ENCODE data around the gene GUCY2C.

The GUCY2C gene

GRCh38 chr12:14656846-14657245, 39.6 kb downstream of the GUCY2C start:
- no peaks in the 10 kb centered on the region for H3K27me3 ChIP-seq (ENCODE audit: low read depth, low read length)
- H3K4me2 ChIP-seq (ENCODE audit: low read length), result no peak overlapping the region
- H3K79me2 ChIP-seq (ENCODE audit: low read length), result no peaks in the 10 kb centered on the region
- H3K4me3 ChIP-seq (ENCODE audit: low read length), result no peak overlapping the region
- H3K4me1 ChIP-seq (ENCODE audit: low read length), result no peaks in the 10 kb centered on the region
- H3K9ac ChIP-seq (ENCODE audit: low read length), result no peak overlapping the region
- no peaks in the 10 kb centered on the region for H4K20me1 ChIP-seq (ENCODE audit: insufficient read depth, low read length)
- no peak overlapping the region for H2AFZ ChIP-seq (ENCODE audit: low read depth, low read length)
- no peak overlapping the region for H3K27ac ChIP-seq (ENCODE audit: low read length)
- no peaks in the 10 kb centered on the region for H3K9me3 ChIP-seq (ENCODE audit: insufficient read depth, low read length)
- TF ChIP-seq CTCF (IDR thresholded peaks at IDR 0.05; ENCODE audit: low read depth, low read length) (no peak), EZH2phosphoT487 (IDR thresholded peaks at IDR 0.05; ENCODE audit: low read depth) (no peak)
- no peaks in the 10 kb centered on the region for H3K36me3 ChIP-seq (replicated peaks; ENCODE audit: low read depth, low read length)

- H3K9ac ChIP-seq (ENCODE audit: low read length), result no peak overlapping the region
- H3K4me1 ChIP-seq (ENCODE audit: low read length), result no peaks in the 10 kb centered on the region
- no peak overlapping the region for H3K4me3 ChIP-seq (ENCODE audit: low read length)
- H3K27ac ChIP-seq (ENCODE audit: low read length), result no peak overlapping the region
- TF ChIP-seq CTCF (IDR thresholded peaks at IDR 0.05; ENCODE audit: low read depth, low read length), result peak; percentile 14; the same call in 1 of the 2 replicates
- TF ChIP-seq EZH2phosphoT487 (IDR thresholded peaks at IDR 0.05; ENCODE audit: low read depth), result no peak
- no peaks in the 10 kb centered on the region for H4K20me1 ChIP-seq (ENCODE audit: insufficient read depth, low read length)
- no peaks in the 10 kb centered on the region for H3K9me3 ChIP-seq (ENCODE audit: insufficient read depth, low read length)
- no peak overlapping the region for H3K4me2 ChIP-seq (ENCODE audit: low read length)
- no peak overlapping the region for H2AFZ ChIP-seq (ENCODE audit: low read depth, low read length)
- H3K27me3 ChIP-seq (ENCODE audit: low read depth, low read length), result no peaks in the 10 kb centered on the region
- H3K36me3 ChIP-seq (replicated peaks; ENCODE audit: low read depth, low read length), result no peaks in the 10 kb centered on the region
- H3K79me2 ChIP-seq (ENCODE audit: low read length), result no peaks in the 10 kb centered on the region
Observed at GRCh38 chr12:14655284-14655683, 41.1 kb downstream of the GUCY2C start.

- no peaks in the 10 kb centered on the region for H3K79me2 ChIP-seq (ENCODE audit: low read length)
- H3K27me3 ChIP-seq (ENCODE audit: low read depth, low read length), result no peaks in the 10 kb centered on the region
- H3K9me3 ChIP-seq (ENCODE audit: insufficient read depth, low read length), result no peaks in the 10 kb centered on the region
- H4K20me1 ChIP-seq (ENCODE audit: insufficient read depth, low read length), result no peaks in the 10 kb centered on the region
- no peak overlapping the region for H3K4me3 ChIP-seq (ENCODE audit: low read length)
- H3K4me2 ChIP-seq (ENCODE audit: low read length), result no peak overlapping the region
- TF ChIP-seq CTCF (IDR thresholded peaks at IDR 0.05; ENCODE audit: low read depth, low read length) (no peak), EZH2phosphoT487 (IDR thresholded peaks at IDR 0.05; ENCODE audit: low read depth) (no peak)
- no peaks in the 10 kb centered on the region for H3K36me3 ChIP-seq (replicated peaks; ENCODE audit: low read depth, low read length)
- H3K9ac ChIP-seq (ENCODE audit: low read length), result no peak overlapping the region
- no peak overlapping the region for H3K27ac ChIP-seq (ENCODE audit: low read length)
- no peaks in the 10 kb centered on the region for H3K4me1 ChIP-seq (ENCODE audit: low read length)
- no peak overlapping the region for H2AFZ ChIP-seq (ENCODE audit: low read depth, low read length)
Observed at GRCh38 chr12:14654842-14655241, 41.6 kb downstream of the GUCY2C start.

DNA sequence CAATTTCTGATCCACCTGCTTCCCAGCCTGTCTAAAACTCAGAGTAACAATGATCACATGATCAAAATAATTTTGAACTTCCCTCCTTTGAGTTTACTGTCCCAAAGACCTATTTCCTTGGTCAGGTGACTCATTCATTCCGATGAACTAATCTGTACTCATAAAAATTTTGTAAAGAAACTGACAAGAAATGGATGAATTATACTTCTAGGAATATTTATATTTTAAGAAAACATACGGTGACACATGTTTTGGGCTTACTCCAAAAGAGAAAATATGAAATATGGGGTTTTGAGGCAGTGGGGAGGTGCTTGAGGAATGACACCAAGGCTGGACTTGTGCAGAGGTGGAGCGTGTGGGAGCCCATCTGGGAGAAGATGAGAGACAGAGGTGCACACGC, 42.0 kb downstream of the GUCY2C start:
- no peaks in the 10 kb centered on the region for H3K9me3 ChIP-seq (ENCODE audit: insufficient read depth, low read length)
- no peaks in the 10 kb centered on the region for H3K36me3 ChIP-seq (replicated peaks; ENCODE audit: low read depth, low read length)
- H3K4me3 ChIP-seq (ENCODE audit: low read length), result no peak overlapping the region
- no peak overlapping the region for H3K27ac ChIP-seq (ENCODE audit: low read length)
- H2AFZ ChIP-seq (ENCODE audit: low read depth, low read length), result no peak overlapping the region
- H3K4me1 ChIP-seq (ENCODE audit: low read length), result no peaks in the 10 kb centered on the region
- TF ChIP-seq CTCF (IDR thresholded peaks at IDR 0.05; ENCODE audit: low read depth, low read length) (no peak), EZH2phosphoT487 (IDR thresholded peaks at IDR 0.05; ENCODE audit: low read depth) (no peak)
- no peak overlapping the region for H3K9ac ChIP-seq (ENCODE audit: low read length)
- no peaks in the 10 kb centered on the region for H3K79me2 ChIP-seq (ENCODE audit: low read length)
- H3K4me2 ChIP-seq (ENCODE audit: low read length), result no peak overlapping the region
- H4K20me1 ChIP-seq (ENCODE audit: insufficient read depth, low read length), result no peaks in the 10 kb centered on the region
- H3K27me3 ChIP-seq (ENCODE audit: low read depth, low read length), result no peaks in the 10 kb centered on the region

Data from OCI-LY3 (cell line).